Thoracic aorta (tissue), 2 donors: ENCODE results near the gene CPNE4. TPM values are rescaled to one million over a fixed set of nuclear protein-coding genes. Genes with fewer than 3 reads are reported as not detected.

Source experiments
- ATAC-seq: fragments of 150-250 bp; one replicate; pipeline ENCODE4 v1.8.0; 2017; ENCODE audit warnings: low read depth; ENCODE audit not compliant: insufficient number of reproducible peaks, low FRiP score
- DNase-seq: peaks from one replicate; pipeline ENCODE4 v3.0.0-alpha.2; 2020; ENCODE audit warnings: low spot score
- H3K27ac ChIP-seq, 2 donors: fragments of 200-600 bp; sonication (generic); 1 replicate in 1 of 2; 2 replicates in 1 of 2; pipeline ENCODE4 v1.5.1; 2016; ENCODE audit warnings: mild to moderate bottlenecking in 2 of 2, moderate library complexity in 2 of 2
- H3K27me3 ChIP-seq: fragments of 200-600 bp; sonication (generic); replicated peaks from 2 replicates; pipeline ENCODE4 v1.6.0; 2016; ENCODE audit warnings: mild to moderate bottlenecking; ENCODE audit not compliant: insufficient read depth
- H3K36me3 ChIP-seq: fragments of 200-600 bp; sonication (generic); one replicate; pipeline ENCODE4 v1.5.1; 2016
- H3K4me1 ChIP-seq, 2 donors: fragments of 200-600 bp; sonication (generic); 1 replicate in 1 of 2; 2 replicates in 1 of 2; pipeline versions ENCODE4 v1.5.1 to v1.6.0; 2016; ENCODE audit warnings: low read depth in 2 of 2, mild to moderate bottlenecking in 1 of 2; ENCODE audit not compliant: control insufficient read depth in 1 of 2
- H3K4me3 ChIP-seq: fragments of 200-600 bp; sonication (generic); 2 replicates; pipeline ENCODE4 v1.5.1; 2016; ENCODE audit warnings: mild to moderate bottlenecking
- H3K9me3 ChIP-seq: fragments of 200-600 bp; sonication (generic); 2 replicates; pipeline ENCODE4 v1.5.1; 2016
- total RNA-seq, 2 donors: library from RNA; depleted of rRNA; stranded (reverse); fragments of >200 nt; gene quantifications; one replicate each; pipeline versions ENCODE4 v1.1.0 to v1.2.3, GENCODE V29; 2016
- TF ChIP-seq, protein P1 (sequence below): fragments of 200-600 bp; sonication (generic); IDR thresholded peaks from one replicate; pipeline ENCODE4 v1.5.1; 2019; ENCODE audit warnings: antibody characterized with exemption

The CPNE4 gene
- total RNA-seq, 2 donors from 2014 or later: 0.54 to 4.9 TPM

DNA sequence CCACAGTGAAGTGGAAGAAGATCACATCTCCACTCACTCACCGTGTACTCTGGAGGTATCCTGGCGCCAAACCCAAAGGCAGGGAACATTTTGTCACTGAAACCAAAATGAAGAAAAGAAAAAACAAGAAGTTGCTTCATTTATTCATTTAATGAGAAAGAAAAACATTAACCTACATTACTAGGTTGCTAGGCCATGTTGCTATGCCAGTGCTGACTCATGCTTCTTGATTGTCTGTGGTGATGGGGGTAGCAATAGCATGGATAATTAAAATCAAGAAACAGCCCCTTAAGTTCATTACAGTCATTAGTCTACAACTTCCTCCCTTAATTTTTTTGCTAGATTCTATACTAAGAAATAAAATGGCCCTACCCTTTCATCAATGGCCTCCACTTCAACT is 479.4 kb downstream of the CPNE4 start:
- DNase-seq (no peak), ATAC-seq (no peak)
- Histone ChIP-seq H3K4me3 (no peak overlapping the region), H3K27ac (no peak overlapping the region), H3K27me3 (no peaks in the 10 kb centered on the region), H3K4me1 (no peaks in the 10 kb centered on the region), H3K9me3 (no peaks in the 10 kb centered on the region), H3K36me3 (no peaks in the 10 kb centered on the region)
- TF ChIP-seq, protein P1, sequence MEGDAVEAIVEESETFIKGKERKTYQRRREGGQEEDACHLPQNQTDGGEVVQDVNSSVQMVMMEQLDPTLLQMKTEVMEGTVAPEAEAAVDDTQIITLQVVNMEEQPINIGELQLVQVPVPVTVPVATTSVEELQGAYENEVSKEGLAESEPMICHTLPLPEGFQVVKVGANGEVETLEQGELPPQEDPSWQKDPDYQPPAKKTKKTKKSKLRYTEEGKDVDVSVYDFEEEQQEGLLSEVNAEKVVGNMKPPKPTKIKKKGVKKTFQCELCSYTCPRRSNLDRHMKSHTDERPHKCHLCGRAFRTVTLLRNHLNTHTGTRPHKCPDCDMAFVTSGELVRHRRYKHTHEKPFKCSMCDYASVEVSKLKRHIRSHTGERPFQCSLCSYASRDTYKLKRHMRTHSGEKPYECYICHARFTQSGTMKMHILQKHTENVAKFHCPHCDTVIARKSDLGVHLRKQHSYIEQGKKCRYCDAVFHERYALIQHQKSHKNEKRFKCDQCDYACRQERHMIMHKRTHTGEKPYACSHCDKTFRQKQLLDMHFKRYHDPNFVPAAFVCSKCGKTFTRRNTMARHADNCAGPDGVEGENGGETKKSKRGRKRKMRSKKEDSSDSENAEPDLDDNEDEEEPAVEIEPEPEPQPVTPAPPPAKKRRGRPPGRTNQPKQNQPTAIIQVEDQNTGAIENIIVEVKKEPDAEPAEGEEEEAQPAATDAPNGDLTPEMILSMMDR: no peak

DNA sequence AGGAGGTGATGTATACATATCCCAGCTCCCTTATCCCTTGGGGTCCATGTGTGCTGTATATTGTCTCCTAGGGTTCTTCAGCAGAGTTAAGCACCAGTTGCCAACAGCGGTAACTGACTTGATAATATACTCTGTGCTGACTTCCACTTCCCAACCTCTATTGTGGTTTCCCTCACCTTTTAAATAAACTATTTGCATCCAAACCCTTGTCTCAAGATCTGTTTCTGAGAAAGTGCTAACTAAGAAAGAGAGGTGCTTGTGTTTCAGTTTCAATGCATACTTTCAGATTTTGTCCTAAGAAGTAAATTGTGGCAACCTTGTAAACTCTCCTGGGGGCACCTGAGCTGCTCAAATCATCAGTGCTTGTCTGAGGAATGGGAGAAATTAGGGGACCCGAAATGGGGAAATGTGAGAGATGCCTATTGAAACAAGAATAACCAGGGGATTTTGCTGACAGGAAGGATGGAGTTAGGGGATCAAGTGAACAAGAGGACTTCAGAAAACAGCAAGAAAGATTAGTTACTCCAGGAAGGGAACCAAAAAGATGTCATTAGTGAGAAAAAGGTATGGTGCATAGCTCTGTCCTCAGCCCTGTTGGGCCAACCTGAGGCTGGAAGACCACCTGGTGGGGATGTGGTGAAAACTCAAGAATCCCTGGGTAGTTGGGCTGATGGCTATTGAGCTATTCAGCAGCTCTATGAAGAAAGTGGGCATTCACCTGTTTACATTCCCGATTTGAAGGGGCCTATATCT is 481.1 kb downstream of the CPNE4 start:
- TF ChIP-seq, protein P1: no peak
- Histone ChIP-seq H3K27ac (no peak overlapping the region), H3K4me3 (no peak overlapping the region), H3K27me3 (no peaks in the 10 kb centered on the region), H3K36me3 (no peaks in the 10 kb centered on the region), H3K9me3 (no peaks in the 10 kb centered on the region), H3K4me1 (no peaks in the 10 kb centered on the region)
- no peak for ATAC-seq
- no peak for DNase-seq

DNA sequence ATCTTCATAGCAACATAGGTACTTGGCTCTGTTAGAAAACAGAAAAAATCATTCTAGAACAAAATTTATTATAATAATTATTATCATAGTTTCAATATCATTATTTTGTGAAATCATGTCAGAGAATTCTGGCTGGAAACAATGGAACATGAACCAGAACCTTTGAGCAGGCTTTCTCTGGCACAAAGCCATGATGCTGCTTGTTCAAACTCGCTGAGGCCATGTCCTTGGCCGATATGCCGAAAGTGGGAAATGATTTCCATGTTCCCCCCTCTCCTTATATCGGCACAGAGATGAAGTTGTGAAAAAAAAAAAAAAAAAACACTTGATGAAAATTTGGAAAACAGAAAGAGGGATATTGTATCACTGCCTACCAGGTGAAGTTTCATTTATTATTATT is 483.1 kb downstream of the CPNE4 start:
- no peak overlapping the region for H3K27ac ChIP-seq
- no peaks in the 10 kb centered on the region for H3K27me3 ChIP-seq
- H3K9me3 ChIP-seq: no peaks in the 10 kb centered on the region
- no peak overlapping the region for H3K4me3 ChIP-seq
- H3K36me3 ChIP-seq: no peaks in the 10 kb centered on the region
- H3K4me1 ChIP-seq: no peaks in the 10 kb centered on the region
- DNase-seq (no peak), ATAC-seq (no peak)
- TF ChIP-seq, protein P1: no peak

DNA sequence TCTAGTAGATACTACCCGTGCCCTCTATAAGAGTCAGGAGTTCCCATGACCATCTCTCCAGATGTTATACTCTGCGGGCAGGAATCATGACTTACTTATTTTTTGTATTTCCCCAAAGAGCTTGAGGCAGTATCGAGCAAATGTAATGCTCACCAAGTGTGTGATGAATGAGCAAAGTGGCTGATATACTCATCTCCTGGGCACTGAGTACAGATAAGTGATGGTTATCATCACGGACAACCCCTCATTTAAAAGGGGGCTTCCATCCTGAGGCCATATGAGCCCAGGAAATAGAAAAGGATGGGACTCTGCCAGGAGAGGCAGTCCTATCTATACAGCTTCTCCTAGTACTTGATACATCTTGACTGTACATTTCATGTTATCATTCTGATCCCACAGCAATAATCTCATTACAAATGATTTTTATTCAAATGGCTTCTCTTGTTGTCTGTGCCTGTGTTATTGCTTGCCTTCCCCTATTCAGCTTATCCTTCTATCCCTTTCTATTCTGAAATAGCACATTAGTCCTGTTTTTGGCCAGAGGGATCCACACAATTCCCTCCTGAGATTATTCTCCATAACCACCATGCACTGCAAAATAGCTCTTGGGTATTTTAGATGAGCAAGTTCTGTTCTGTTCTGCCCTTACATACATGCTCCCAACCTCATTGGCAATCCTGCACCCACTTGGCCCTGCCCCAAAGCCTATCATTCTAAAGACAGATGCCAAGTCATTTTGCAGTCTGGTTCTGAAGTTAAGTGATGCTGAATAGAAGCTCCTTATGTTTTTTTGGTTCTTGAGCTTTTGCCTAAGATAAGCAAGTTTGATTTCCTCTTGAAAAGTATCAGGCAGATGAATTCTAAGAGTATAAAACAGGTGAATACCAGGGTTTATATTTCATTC is 484.0 kb downstream of the CPNE4 start:
- Histone ChIP-seq H3K4me3 (no peak overlapping the region), H3K9me3 (no peaks in the 10 kb centered on the region), H3K27me3 (no peaks in the 10 kb centered on the region), H3K27ac (no peak overlapping the region), H3K4me1 (no peaks in the 10 kb centered on the region), H3K36me3 (no peaks in the 10 kb centered on the region)
- TF ChIP-seq, protein P1: no peak
- no peak for ATAC-seq
- no peak for DNase-seq

DNA sequence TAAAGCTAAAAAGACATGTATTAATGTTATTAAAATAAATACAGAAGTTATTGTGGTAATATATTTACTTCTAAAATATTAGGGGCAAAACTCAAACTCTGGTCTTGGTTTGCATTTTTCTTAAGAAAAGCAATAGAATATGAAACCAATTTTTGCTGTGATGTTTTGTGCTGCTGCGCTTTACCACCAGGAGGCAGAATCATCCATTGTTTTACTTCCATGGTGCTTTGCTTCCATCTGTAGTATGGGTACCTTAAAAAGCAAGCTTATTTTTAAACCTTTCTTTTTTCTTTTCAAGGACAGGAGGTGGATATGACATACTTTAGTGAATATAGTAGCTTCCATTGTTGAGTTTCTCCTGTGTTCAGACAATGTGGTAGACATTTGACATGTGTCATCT is 485.5 kb downstream of the CPNE4 start:
- DNase-seq (no peak), ATAC-seq (no peak)
- Histone ChIP-seq H3K4me3 (no peak overlapping the region), H3K27ac (no peak overlapping the region), H3K27me3 (no peaks in the 10 kb centered on the region), H3K9me3 (no peaks in the 10 kb centered on the region), H3K36me3 (no peaks in the 10 kb centered on the region), H3K4me1 (no peaks in the 10 kb centered on the region)
- TF ChIP-seq, protein P1: no peak
